Stimulated activated CD4-positive, alpha-beta T cell treated with anti-CD3 and anti-CD28 coated beads, Interleukin-15, amount 100 ng/mL, for 48 hours (primary cell): Measurements from ENCODE around the gene CHST2.

Source experiments
- DNase-seq, 2 donors: peaks; one replicate each; pipeline ENCODE4 v3.0.0-alpha.2; 2020; ENCODE audit warnings: low read depth in 2 of 2

Gene CHST2

DNA sequence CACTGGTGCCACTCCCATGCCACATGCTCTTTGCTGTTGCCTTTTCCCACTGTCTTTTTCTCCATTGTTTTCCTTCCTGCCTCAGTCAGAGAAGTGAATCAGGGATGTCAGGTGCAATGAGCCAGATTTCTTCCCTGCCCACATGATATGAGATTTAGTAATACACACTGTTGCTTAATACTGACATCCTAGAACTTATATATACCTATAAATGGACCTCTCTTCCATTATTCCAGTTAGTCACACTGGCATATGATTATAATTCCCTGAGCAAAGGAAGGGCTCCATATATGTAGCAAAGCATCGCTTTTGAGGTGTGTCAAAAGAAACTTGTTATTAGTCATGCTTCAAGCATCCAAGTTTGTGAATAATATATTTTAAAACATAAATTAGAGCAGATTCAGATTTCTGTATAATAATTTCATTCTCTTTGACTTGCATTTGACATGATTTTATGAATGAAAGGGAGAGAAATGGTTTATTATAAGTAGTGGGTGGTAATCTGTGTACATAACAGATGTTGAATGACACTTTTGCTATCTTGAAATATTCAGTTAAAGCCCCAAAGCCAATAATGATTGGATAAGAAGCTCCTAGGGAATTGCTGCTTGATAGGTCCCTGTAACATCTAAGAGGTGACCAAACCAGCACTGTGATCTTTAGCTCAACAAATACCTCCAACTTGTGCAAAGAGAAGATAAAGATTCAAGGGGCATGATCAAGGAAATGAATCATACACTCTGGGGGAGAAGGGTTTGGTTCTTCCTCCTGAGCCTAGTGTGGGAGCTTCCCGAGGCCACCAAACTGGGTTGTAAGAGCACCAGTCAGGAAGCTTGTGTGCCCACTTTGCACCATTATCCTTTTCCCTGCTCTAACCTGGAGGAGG is 48.6 kb downstream of the CHST2 start:
- DNase-seq, result no peak

DNA sequence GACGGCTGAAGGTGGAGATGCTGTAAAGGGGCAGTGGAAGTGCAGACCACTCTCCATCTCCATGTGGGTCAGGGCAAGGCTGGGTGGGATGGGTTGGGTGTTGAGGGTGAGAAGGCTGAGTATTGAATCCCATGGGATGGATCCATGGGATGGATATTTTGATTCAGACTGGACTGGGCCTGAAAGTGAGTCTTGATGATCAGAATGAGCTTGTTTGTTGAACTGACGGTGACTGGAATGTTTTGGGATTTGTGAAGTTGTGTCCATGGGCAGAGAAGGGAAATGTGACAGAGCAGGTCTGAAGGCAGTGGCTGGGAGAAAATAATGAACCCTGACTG is 49.3 kb downstream of the CHST2 start:
- DNase-seq, result no peak

GRCh38 chr3:143170074-143170473 is 50.5 kb downstream of the CHST2 start:
- DNase-seq, result no peak

GRCh38 chr3:143170676-143171075 is 51.1 kb downstream of the CHST2 start:
- DNase-seq, result no peak

DNA sequence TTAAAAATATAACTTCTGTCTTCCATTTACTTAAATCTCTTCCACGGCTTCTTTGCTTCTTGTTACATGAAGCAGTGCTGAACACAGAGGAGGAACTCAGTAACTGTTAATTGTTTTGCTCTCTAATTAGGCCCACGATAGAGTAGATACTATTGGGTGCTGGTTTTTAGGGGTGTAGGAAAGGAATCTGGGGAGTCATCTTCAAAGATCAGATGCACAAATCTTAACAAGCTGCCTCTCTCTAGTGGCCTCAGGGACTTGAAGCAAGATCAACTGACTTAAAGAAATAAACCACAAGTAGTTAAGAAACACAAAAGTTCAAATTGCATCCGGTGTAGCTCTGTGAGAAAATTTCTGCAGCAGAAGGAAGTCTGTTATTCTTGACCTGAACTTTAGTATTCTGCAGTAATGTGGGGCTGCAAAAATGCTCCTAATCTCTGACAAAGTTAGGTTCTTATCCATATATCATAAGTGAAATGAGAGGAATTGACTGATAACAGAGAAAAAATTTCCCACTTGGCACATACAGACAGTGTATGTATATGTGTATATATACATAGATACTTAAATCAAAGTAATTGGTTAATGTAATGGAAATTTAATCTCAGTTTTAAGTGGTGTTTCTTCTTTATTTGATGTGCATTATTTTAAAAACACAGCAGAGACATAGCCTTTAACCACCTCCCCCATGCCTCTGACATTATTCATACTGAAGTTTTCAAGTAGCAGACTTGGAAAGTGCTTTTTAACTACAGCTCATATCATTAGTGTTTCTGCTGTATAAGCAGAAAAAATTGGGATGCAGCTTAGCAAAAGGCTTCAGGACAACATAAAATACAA is 51.8 kb downstream of the CHST2 start:
- DNase-seq, result no peak

DNA sequence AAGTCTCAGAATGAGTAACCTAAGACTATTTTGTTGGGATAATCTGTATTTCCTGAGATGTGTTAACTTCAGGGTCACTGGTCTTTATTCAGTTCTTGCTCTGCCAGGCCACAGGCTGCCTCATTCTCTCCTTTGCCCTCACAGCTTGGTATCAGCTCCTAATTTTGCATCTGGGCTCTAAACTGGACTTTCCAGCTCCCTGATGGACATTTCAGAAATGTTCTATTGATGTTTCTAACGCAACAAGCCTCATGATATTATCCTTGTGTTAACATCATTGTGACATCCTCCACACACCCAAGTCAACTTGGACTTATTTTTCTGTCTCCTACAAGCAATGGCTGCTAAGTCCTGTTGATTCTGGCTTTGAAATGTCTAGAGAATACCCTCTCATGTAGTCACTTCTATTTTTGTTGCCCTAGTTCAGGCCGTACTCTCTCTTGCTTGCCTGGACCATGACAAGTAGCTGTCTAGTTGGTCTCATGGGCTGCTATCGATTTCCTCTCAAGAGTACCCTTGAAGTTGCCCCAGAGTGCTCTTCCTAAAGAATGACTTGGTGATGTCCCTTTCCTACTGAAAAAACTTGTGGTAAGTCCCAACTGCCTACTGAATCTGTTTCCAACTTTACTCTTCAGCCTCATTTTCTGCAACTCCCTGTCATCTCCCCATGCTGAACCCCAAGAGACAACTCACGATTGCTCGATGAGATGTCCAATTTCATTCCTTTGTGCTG is 52.7 kb downstream of the CHST2 start:
- DNase-seq, result no peak

DNA sequence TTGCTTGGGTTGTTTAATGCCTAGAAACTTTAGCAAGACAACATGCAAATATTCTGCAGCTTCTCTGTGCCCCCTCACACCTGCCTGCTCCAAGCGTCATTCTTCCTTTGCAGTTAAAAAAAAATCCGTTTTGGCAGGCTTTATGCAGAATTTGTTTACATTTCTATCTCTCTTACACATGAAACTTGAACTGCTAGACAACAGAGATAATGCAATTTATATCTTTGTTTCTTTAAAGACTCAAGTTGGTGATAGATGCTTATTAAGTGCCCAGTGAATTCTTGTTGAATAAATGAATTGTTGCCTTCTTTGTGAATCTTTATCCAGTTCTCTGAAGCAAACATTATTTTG is 53.2 kb downstream of the CHST2 start:
- DNase-seq, result no peak

DNA sequence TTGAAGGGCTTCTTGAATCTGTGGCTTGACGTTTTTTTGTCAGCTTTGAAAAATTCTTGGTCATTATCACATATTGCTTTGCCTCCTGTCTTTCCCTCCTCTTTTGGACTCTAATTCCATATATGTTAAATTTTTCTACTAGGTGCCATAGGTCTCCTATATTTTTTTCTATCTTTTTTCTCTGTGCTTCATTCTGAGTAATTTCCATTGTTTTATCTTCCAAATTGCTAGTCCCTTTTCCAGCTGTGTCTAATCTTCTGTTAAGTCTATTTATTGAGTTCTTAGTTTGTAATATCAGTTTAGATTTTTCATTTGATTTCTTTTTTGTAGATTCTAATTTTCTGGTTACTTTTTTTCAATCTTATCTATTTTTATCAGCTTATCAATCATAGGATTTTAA is 53.7 kb downstream of the CHST2 start:
- no peak for DNase-seq
